Stimulated activated CD4-positive, alpha-beta T cell treated with anti-CD3 and anti-CD28 coated beads, Interleukin-12 subunit alpha, Interleukin-12 subunit beta, amount 100 ng/mL, for 24 hours (primary cell): ENCODE data around the gene HELT.
A peak's percentile ranks its signal among the peaks of the same experiment; 100 is the strongest.

Source experiments
- DNase-seq, 2 experiments: peaks; one replicate each; pipeline ENCODE4 v3.0.0-alpha.2; 2020; ENCODE audit warnings: low read depth in 2 of 2

Gene HELT

GRCh38 chr4:185003596-185004351 is 14.5 kb upstream of the HELT start:
- no peak for DNase-seq

DNA sequence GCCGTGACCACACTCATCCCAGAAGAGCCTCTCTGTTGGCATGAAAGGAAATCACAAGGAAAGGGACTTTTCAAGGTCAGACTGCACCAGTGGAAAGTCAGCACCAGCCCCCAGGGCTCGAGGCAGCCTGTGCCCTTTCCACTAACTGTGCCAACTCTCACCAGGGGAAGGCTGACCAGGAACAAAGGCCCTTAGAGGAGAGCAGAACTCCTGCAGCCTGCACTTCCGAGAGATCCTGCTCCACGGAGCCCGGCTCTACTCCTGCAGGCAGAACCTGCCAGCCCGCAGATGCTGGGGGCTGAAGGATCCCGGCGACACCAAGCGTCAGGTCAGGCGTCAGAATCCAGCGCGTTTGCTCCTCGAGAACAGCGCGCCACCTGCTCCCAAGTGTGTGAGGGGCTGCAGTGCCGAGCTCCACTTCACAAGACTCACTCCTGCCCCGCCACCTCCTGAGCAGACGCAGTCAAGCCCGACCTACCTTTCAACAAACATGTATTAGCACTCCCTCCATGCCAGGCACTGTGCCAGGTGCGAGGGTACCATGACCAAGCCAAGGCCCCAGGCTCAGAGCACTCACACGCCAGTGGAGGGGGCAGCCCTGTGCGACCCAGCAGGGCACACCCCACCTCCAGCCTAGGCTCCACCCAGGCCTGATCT is 13.6 kb upstream of the HELT start:
- no peak for DNase-seq

- DNase-seq: peak; percentile 66 to 82
Measured at GRCh38 chr4:185005219-185005819, 13.0 kb upstream of the HELT start.

GRCh38 chr4:185011408-185011807 is 6.9 kb upstream of the HELT start:
- DNase-seq: no peak

- no peak for DNase-seq
Measured at GRCh38 chr4:185013417-185014125, 4.7 kb upstream of the HELT start.

- no peak for DNase-seq
Measured at GRCh38 chr4:185015108-185015507, 3.2 kb upstream of the HELT start.

DNA sequence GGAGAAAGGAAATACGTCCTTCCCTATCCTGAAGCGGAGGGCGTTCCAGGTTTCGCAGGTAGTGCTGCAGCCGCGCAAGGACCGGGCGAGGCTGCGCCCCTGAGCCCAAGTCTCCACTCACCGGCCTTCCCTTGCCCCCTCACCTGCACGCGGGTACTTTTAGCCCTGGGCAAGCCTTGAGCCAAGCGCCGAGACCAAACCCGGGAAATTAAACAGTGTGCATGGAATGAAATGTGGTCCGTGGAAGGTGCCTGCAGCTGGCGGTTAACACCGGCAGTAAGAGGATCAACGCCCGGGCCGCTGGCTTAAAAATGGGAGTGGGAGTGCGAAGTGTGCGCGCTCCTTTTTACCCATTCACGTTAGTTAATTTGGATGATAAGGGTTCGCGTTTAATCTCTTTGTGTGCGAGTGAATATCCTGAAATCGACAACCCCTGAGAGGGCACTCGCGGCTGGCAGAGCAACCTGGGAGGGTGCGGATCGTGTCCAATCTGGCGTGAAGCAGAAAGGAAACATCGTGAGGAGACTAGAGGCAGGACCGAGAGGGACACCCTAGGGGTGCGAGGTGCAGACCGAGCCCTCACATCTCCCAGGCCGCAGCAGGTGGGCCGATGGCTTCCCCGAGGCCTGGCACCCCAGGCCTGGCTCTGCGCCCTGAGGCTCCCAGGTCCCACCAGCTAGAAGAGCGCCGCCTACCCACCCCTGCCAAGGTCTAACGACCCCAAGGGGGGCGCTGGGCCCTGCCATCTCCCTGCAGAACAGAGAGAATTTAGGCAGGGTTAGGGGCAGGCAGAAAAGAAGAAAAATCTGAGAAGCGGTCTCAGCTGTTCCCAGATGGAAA is 2.0 kb upstream of the HELT start:
- DNase-seq: no peak

DNA sequence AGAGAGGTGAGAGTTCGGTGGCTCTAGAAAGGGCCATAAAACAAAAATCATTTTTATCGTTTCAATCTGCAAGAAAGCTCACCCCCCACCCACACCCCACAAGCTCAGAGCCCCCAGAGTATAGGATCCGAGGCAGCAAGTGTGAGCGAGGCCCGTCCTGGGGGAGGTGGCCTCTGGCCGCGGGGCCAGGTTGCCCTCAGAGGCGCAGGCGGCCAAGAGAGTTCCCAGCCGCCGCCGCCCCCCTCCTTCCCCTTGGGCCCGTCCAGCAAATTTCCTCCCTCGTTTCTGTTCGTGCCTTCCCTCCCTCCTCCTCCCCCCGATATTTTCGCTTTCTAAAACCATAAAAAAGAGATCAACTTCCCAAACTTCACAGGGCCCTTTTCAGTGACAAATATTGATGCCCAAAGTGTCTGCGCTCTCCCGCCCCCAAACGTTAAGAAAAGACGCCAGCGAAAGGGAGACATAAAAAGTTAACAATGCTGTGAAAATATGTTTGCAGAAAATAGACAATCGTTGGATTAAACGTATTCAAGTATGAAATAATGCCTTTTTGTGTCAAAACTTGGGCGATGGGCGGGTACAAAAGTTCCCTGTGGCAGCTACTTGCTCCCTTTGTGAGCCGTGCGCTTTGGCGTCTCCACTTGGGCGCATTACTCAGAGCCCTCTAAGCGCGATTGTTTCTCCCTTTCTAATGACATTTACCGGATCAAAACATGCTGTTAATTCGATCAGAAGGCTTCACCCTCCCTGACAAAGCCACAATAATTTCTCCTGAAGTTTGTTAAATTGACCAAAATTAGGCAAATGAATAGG is 1.1 kb upstream of the HELT start:
- DNase-seq: no peak

GRCh38 chr4:185018834-185019455 is 655 bp downstream of the HELT start:
- no peak for DNase-seq

- no peak for DNase-seq
Measured at GRCh38 chr4:185019456-185020292, 1.4 kb downstream of the HELT start.

- no peak for DNase-seq
Measured at GRCh38 chr4:185020293-185020808, 2.1 kb downstream of the HELT start.

DNA sequence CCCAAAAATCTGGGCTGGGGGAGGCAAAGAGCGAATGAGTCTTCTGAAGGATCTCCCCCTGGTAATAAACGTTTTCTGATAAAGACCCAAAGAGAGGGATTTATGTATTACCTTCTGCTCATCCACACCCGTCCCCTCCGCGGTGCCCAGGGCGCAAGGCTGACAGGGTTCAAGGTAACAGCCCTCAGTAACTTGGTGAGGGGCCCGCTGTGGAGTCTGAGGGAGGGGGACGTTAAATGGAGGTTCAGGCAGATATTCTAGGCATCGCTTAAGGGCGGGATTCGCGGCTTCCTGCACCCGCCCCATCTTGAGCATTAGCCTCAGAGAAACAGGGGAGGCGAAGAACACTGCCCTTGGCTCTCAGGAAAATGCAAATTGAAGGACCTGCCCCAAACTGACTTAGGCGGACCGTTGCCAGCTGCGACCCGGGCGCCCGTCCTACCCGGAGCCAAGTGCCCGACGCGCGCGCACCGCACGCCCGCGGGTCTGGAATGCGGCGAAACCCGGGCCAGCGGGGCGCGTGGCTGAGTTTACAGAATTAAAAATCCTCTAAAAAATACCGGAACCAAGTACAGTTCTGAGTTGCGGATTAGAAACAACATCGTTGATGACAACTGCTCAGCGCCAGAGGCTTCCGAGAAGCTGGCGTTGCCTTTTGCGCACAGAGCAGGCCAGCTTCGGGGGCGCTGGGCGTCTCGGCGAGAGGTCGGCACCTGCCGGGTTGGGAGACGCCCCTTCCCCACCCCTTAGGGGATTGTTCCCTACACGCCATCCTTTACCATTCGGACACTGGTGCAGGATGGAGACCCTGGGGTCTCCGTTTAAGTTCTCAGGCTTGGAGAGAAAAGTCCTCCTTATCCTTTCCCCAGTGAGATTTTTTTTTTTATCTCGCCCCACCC is 2.8 kb downstream of the HELT start:
- DNase-seq: no peak

GRCh38 chr4:185023471-185023870 is 5.2 kb downstream of the HELT start:
- no peak for DNase-seq

- DNase-seq: no peak
Measured at GRCh38 chr4:185028625-185029024, 10.3 kb downstream of the HELT start.

GRCh38 chr4:185031611-185032010 is 13.3 kb downstream of the HELT start:
- no peak for DNase-seq

- no peak for DNase-seq
Measured at GRCh38 chr4:185033072-185033471, 14.8 kb downstream of the HELT start.

DNA sequence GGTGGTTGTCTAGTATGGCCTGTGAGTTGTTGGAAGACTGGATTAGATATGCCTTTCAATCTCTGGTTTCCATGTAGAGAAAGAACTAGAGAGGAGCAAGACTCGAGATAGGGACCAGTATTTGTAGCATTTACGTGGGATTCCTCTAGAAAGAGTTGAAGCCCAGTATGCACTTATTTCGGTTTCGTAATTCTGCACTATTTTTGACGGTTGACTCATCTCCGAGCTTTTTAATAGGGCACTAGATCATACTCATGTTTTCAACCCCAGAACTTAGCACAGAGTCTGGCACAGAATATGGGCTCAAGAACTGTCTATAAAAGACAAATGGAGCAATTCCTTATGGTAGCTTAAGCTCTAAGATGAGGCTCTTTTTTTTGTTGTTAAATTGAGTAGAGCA is 15.7 kb downstream of the HELT start:
- no peak for DNase-seq

- no peak for DNase-seq
Measured at GRCh38 chr4:185035284-185035683, 17.0 kb downstream of the HELT start.
